22Rv1 (cell line): ENCODE results near the gene CPXM1.

Experiments used
- ZFX ChIP-seq: fragments of 450-650 bp; IDR thresholded peaks from 2 replicates; pipeline ENCODE4 v1.6.1; 2017; ENCODE audit warnings: antibody characterized with exemption, borderline replicate concordance
- TF ChIP-seq, protein P1 (sequence below): fragments of 450-650 bp; IDR thresholded peaks from 2 replicates; pipeline ENCODE4 v1.5.1; 2017; ENCODE audit warnings: mild to moderate bottlenecking

DNA sequence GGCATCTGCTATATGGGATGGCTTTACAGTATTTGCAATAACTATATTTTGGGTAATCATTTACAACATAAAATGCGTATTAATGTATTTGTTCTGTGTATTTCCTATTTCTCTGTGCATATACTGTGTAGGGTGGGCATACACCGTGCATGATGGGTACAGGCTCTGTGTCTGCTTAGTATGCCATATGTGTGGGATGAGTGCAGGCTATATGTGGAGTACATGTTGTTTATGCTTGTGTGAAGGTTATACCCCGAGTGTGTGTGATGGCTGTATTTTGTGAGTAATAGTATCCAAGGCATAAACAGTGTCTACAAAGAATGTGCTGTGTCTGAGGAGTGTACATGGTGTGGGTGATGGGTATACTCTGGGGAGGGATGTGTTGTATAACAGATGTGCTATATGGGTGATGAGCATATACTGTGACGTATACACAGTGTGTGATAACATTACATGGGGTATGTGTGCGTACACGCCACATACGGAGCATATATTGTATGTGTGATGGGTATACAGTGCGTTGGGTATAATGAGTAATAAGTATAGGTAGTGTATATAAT is 52.7 kb downstream of the CPXM1 start:
- TF ChIP-seq, protein P1, sequence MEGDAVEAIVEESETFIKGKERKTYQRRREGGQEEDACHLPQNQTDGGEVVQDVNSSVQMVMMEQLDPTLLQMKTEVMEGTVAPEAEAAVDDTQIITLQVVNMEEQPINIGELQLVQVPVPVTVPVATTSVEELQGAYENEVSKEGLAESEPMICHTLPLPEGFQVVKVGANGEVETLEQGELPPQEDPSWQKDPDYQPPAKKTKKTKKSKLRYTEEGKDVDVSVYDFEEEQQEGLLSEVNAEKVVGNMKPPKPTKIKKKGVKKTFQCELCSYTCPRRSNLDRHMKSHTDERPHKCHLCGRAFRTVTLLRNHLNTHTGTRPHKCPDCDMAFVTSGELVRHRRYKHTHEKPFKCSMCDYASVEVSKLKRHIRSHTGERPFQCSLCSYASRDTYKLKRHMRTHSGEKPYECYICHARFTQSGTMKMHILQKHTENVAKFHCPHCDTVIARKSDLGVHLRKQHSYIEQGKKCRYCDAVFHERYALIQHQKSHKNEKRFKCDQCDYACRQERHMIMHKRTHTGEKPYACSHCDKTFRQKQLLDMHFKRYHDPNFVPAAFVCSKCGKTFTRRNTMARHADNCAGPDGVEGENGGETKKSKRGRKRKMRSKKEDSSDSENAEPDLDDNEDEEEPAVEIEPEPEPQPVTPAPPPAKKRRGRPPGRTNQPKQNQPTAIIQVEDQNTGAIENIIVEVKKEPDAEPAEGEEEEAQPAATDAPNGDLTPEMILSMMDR = no peak
- TF ChIP-seq ZFX = no peak
